ENCODE measurements around the gene OPRL1.

The OPRL1 gene

GRCh38 chr20:64080013-64080812 lies at the start of gene OPRL1:
Gene OPRL1, plus strand, starts transcription at chr20:64080082. Its CDS starts 12,639 bp downstream, at chr20:64092721.
- Histone ChIP-seq H3K4me1 (ENCODE audit: insufficient read depth, low read length, severe bottlenecking) (peaks cover 34% of the 10 kb centered on the region), H3K4me2 (ENCODE audit: low read length) (peak within 1 kb of the TSS; percentile 75), H4K20me1 (ENCODE audit: insufficient read depth, low read length) (no peaks in the 10 kb centered on the region), H3K9me2 (ENCODE audit: low read depth, low read length) (no peaks in the 10 kb centered on the region), H3K27ac (ENCODE audit: low read depth, low read length, poor library complexity, severe bottlenecking) (no peak within 1 kb of the TSS), H3K36me3 (ENCODE audit: insufficient read depth, low read length) (no peaks in the 10 kb centered on the region), H3K9ac (ENCODE audit: low read length) (peak within 1 kb of the TSS; percentile 78), H2AFZ (ENCODE audit: low read length) (no peak within 1 kb of the TSS), H3F3A (ENCODE audit: insufficient read depth, low read length) (no peaks in the 10 kb centered on the region), H3K27me3 (ENCODE audit: insufficient read depth, low read length) (no peaks in the 10 kb centered on the region; the same call in 1 of the 2 replicates), H3K9me3 (ENCODE audit: low read length) (no peaks in the 10 kb centered on the region), H3K4me3 (ENCODE audit: low read depth, low read length, poor library complexity, severe bottlenecking) (peak within 1 kb of the TSS; percentile 74), H3K79me2 (ENCODE audit: insufficient read depth, low read length) (no peaks in the 10 kb centered on the region)
- TF ChIP-seq EZH2 (IDR thresholded peaks at IDR 0.05; ENCODE audit: borderline replicate concordance, low read length) (no peak), CTCF (IDR thresholded peaks at IDR 0.05; ENCODE audit: low read length) (no peak)

- Histone ChIP-seq H3K27me3 (ENCODE audit: insufficient read depth, low read length) (no peaks in the 10 kb centered on the region), H3K9me2 (ENCODE audit: low read depth, low read length) (no peaks in the 10 kb centered on the region), H3K4me2 (ENCODE audit: low read length) (no peak overlapping the region), H3K9ac (ENCODE audit: low read length) (no peak overlapping the region), H3K4me1 (ENCODE audit: insufficient read depth, low read length, severe bottlenecking) (no peaks in the 10 kb centered on the region), H3F3A (ENCODE audit: insufficient read depth, low read length) (no peaks in the 10 kb centered on the region), H3K4me3 (ENCODE audit: low read depth, low read length, poor library complexity, severe bottlenecking) (no peak overlapping the region), H3K36me3 (ENCODE audit: insufficient read depth, low read length) (peaks cover 55% of the 10 kb centered on the region), H3K79me2 (ENCODE audit: insufficient read depth, low read length) (no peaks in the 10 kb centered on the region), H2AFZ (ENCODE audit: low read length) (no peak overlapping the region), H4K20me1 (ENCODE audit: insufficient read depth, low read length) (no peaks in the 10 kb centered on the region), H3K27ac (ENCODE audit: low read depth, low read length, poor library complexity, severe bottlenecking) (no peak overlapping the region), H3K9me3 (ENCODE audit: low read length) (no peaks in the 10 kb centered on the region)
- no peak for TF ChIP-seq CTCF (IDR thresholded peaks at IDR 0.05; ENCODE audit: low read length)
Observed at GRCh38 chr20:64030371-64031134, 49.3 kb upstream of the OPRL1 start.

- H3K4me2 ChIP-seq (ENCODE audit: low read length) = no peak overlapping the region
- H3K9me3 ChIP-seq (ENCODE audit: low read length) = no peaks in the 10 kb centered on the region
- no peaks in the 10 kb centered on the region for H4K20me1 ChIP-seq (ENCODE audit: insufficient read depth, low read length)
- H3K27ac ChIP-seq (ENCODE audit: low read depth, low read length, poor library complexity, severe bottlenecking) = no peak overlapping the region
- H3K4me1 ChIP-seq (ENCODE audit: insufficient read depth, low read length, severe bottlenecking) = no peaks in the 10 kb centered on the region
- H3K27me3 ChIP-seq (ENCODE audit: insufficient read depth, low read length) = no peaks in the 10 kb centered on the region
- TF ChIP-seq EZH2 (IDR thresholded peaks at IDR 0.05; ENCODE audit: borderline replicate concordance, low read length) (no peak), CTCF (IDR thresholded peaks at IDR 0.05; ENCODE audit: low read length) (no peak)
- peaks cover 48% of the 10 kb centered on the region for H3K36me3 ChIP-seq (ENCODE audit: insufficient read depth, low read length)
- H3F3A ChIP-seq (ENCODE audit: insufficient read depth, low read length) = no peaks in the 10 kb centered on the region
- H3K9me2 ChIP-seq (ENCODE audit: low read depth, low read length) = no peaks in the 10 kb centered on the region
- H3K79me2 ChIP-seq (ENCODE audit: insufficient read depth, low read length) = no peaks in the 10 kb centered on the region
- H2AFZ ChIP-seq (ENCODE audit: low read length) = no peak overlapping the region
- H3K9ac ChIP-seq (ENCODE audit: low read length) = no peak overlapping the region
- no peak overlapping the region for H3K4me3 ChIP-seq (ENCODE audit: low read depth, low read length, poor library complexity, severe bottlenecking)
Observed at GRCh38 chr20:64031822-64032314, 48.0 kb upstream of the OPRL1 start.
